ENCODE measurements around the gene PJA2.
"Not testable (repeated sequence)": the region's sequence is repeated elsewhere in the genome, so short reads cannot be mapped to it uniquely, and the experiment has no call there.

The PJA2 gene

GRCh38 chr5:109307456-109307855 lies 102.3 kb downstream of the PJA2 start:
- DNase-seq: no peak

GRCh38 chr5:109305352-109305751 lies 104.4 kb downstream of the PJA2 start:
- DNase-seq: no peak

GRCh38 chr5:109304309-109304708 lies 105.5 kb downstream of the PJA2 start:
- DNase-seq: no peak

- DNase-seq: no peak
Measured at GRCh38 chr5:109300367-109300766, 109.4 kb downstream of the PJA2 start.

- DNase-seq: no peak
Measured at GRCh38 chr5:109299557-109299956, 110.2 kb downstream of the PJA2 start.

GRCh38 chr5:109298794-109299193 lies 111.0 kb downstream of the PJA2 start:
- no peak for DNase-seq

GRCh38 chr5:109297900-109298299 lies 111.9 kb downstream of the PJA2 start:
- DNase-seq: no peak

GRCh38 chr5:109291090-109291489 lies 118.7 kb downstream of the PJA2 start:
- no peak for DNase-seq

- no peak for DNase-seq
Measured at GRCh38 chr5:109290231-109290630, 119.5 kb downstream of the PJA2 start.

- not testable (repeated sequence) for DNase-seq
Measured at GRCh38 chr5:109286628-109287027, 123.1 kb downstream of the PJA2 start.

Measured in activated gamma-delta T cell treated with Interleukin-2 at 50 U/mL for 16 hours (primary cell).